Measurements from ENCODE around the gene GOLT1B. TPM values are rescaled to one million over a fixed set of nuclear protein-coding genes. Genes with fewer than 3 reads are reported as not detected.

Gene GOLT1B
- polyA plus RNA-seq, 1 experiment = 78.0 TPM

DNA sequence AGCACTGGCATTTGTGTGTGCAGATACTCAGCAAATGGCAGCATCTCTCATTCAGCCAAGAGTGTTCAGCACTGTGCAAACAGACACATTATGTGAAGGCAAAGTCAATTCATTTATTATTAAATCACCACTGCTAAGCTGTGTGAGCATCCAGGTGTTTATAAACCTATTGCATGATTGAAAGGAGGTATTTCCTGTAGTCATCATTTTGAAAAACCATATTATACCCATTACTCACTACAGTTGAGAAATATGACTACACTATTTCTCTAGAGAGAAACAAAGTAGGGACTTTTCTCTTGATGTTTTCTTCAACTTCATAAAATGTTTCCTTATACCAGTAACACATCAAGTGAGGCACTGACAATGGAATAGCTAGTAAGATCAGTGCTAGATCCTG lies 38.2 kb downstream of the GOLT1B start:
- CTCF ChIA-PET = no interaction called here

GRCh38 chr12:21541773-21542172 lies 40.2 kb downstream of the GOLT1B start:
- no peak overlapping the region for H3K4me3 ChIP-seq (ENCODE audit: low read depth, low read length)
- TF ChIP-seq, protein P1, sequence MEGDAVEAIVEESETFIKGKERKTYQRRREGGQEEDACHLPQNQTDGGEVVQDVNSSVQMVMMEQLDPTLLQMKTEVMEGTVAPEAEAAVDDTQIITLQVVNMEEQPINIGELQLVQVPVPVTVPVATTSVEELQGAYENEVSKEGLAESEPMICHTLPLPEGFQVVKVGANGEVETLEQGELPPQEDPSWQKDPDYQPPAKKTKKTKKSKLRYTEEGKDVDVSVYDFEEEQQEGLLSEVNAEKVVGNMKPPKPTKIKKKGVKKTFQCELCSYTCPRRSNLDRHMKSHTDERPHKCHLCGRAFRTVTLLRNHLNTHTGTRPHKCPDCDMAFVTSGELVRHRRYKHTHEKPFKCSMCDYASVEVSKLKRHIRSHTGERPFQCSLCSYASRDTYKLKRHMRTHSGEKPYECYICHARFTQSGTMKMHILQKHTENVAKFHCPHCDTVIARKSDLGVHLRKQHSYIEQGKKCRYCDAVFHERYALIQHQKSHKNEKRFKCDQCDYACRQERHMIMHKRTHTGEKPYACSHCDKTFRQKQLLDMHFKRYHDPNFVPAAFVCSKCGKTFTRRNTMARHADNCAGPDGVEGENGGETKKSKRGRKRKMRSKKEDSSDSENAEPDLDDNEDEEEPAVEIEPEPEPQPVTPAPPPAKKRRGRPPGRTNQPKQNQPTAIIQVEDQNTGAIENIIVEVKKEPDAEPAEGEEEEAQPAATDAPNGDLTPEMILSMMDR (IDR thresholded peaks at IDR 0.05; ENCODE audit: low read depth, low read length) = no peak
- no peak overlapping the region for H3K27ac ChIP-seq (ENCODE audit: low read depth, low read length)
- no peaks in the 10 kb centered on the region for H3K27me3 ChIP-seq (ENCODE audit: control insufficient read depth, insufficient read depth, low read length)
- POLR2A ChIA-PET = no interaction called here
- no peak for DNase-seq (ENCODE audit: low read depth, low spot score)
- CTCF ChIA-PET = no interaction called here
- H3K9me3 ChIP-seq (ENCODE audit: control insufficient read depth, insufficient read depth, low read length) = no peaks in the 10 kb centered on the region

More for the DNA sequence above, 38.2 kb downstream of the GOLT1B start:
- DNase-seq (ENCODE audit: low read depth, low spot score) = no peak
- no peaks in the 10 kb centered on the region for H3K9me3 ChIP-seq (ENCODE audit: control insufficient read depth, insufficient read depth, low read length)
- no peak overlapping the region for H3K27ac ChIP-seq (ENCODE audit: low read depth, low read length)
- no peaks in the 10 kb centered on the region for H3K27me3 ChIP-seq (ENCODE audit: control insufficient read depth, insufficient read depth, low read length)
- POLR2A ChIA-PET = no interaction called here
- TF ChIP-seq, protein P1 (IDR thresholded peaks at IDR 0.05; ENCODE audit: low read depth, low read length) = no peak
- H3K4me3 ChIP-seq (ENCODE audit: low read depth, low read length) = no peak overlapping the region

DNA sequence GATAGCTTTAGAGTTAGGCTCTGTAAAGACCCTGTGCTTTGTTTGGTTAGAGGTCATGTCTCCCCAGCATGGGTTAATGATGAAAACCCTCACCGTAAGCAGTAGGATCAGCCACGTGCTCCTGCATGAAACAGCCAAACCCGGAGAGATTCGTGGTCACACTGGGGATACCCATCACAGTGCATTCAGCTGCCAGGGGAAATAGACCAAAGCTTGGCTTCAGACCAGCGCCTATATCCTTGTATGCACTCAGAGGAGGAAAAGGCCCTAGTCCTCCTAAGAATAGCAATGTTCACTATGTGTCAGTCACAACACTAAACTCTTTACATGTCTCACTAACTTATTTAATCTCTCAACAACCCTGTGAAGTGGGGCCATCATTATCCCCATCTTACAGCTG lies 40.8 kb downstream of the GOLT1B start:
- no peak for DNase-seq (ENCODE audit: low read depth, low spot score)
- Histone ChIP-seq H3K4me3 (ENCODE audit: low read depth, low read length) (no peak overlapping the region), H3K9me3 (ENCODE audit: control insufficient read depth, insufficient read depth, low read length) (no peaks in the 10 kb centered on the region), H3K27me3 (ENCODE audit: control insufficient read depth, insufficient read depth, low read length) (no peaks in the 10 kb centered on the region), H3K27ac (ENCODE audit: low read depth, low read length) (no peak overlapping the region)
- TF ChIP-seq, protein P1 (IDR thresholded peaks at IDR 0.05; ENCODE audit: low read depth, low read length) = no peak
- POLR2A ChIA-PET = no interaction called here
- CTCF ChIA-PET = no interaction called here

GRCh38 chr12:21543151-21543550 lies 41.6 kb downstream of the GOLT1B start:
- POLR2A ChIA-PET = no interaction called here
- CTCF ChIA-PET = no interaction called here

GRCh38 chr12:21545557-21545956 lies 44.0 kb downstream of the GOLT1B start:
- no peak overlapping the region for H3K27ac ChIP-seq (ENCODE audit: low read depth, low read length)
- CTCF ChIA-PET = interaction anchor here (0.6 kb wide), 1 partner anchor 135 kb away, joined by 3 read pairs; no protein-coding TSS in a partner anchor
- POLR2A ChIA-PET = no interaction called here
- H3K4me3 ChIP-seq (ENCODE audit: low read depth, low read length) = no peak overlapping the region
- TF ChIP-seq, protein P1 (IDR thresholded peaks at IDR 0.05; ENCODE audit: low read depth, low read length) = no peak
- DNase-seq (ENCODE audit: low read depth, low spot score) = no peak
- no peaks in the 10 kb centered on the region for H3K9me3 ChIP-seq (ENCODE audit: control insufficient read depth, insufficient read depth, low read length)
- H3K27me3 ChIP-seq (ENCODE audit: control insufficient read depth, insufficient read depth, low read length) = no peaks in the 10 kb centered on the region

More at GRCh38 chr12:21543151-21543550, 41.6 kb downstream of the GOLT1B start:
- Histone ChIP-seq H3K27ac (ENCODE audit: low read depth, low read length) (no peak overlapping the region), H3K4me3 (ENCODE audit: low read depth, low read length) (no peak overlapping the region), H3K27me3 (ENCODE audit: control insufficient read depth, insufficient read depth, low read length) (no peaks in the 10 kb centered on the region), H3K9me3 (ENCODE audit: control insufficient read depth, insufficient read depth, low read length) (no peaks in the 10 kb centered on the region)
- TF ChIP-seq, protein P1 (IDR thresholded peaks at IDR 0.05; ENCODE audit: low read depth, low read length) = no peak
- no peak for DNase-seq (ENCODE audit: low read depth, low spot score)
